ENCODE measurements around the gene HECTD4.

The HECTD4 gene

GRCh38 chr12:112166051-112167015 lies 215.9 kb downstream of the HECTD4 start:
- DNase-seq (ENCODE audit: low read depth in 3 of 3, low spot score in 1 of 3) = no peak

- DNase-seq (ENCODE audit: low read depth in 3 of 3, low spot score in 1 of 3) = no peak
Observed at GRCh38 chr12:112165624-112166023, 216.6 kb downstream of the HECTD4 start.

- no peak for DNase-seq (ENCODE audit: low read depth in 3 of 3, low spot score in 1 of 3)
Observed at GRCh38 chr12:112164011-112164660, 218.1 kb downstream of the HECTD4 start.

- no peak for DNase-seq (ENCODE audit: low read depth in 3 of 3, low spot score in 1 of 3)
Observed at GRCh38 chr12:112163471-112163991, 218.7 kb downstream of the HECTD4 start.

GRCh38 chr12:112163056-112163455 lies 219.2 kb downstream of the HECTD4 start:
- no peak for DNase-seq (ENCODE audit: low read depth in 3 of 3, low spot score in 1 of 3)

- DNase-seq (ENCODE audit: low read depth in 3 of 3, low spot score in 1 of 3) = no peak
Observed at GRCh38 chr12:112162241-112162790, 219.9 kb downstream of the HECTD4 start.

GRCh38 chr12:112161711-112162110 lies 220.5 kb downstream of the HECTD4 start:
- no peak for DNase-seq (ENCODE audit: low read depth in 3 of 3, low spot score in 1 of 3)

- no peak for DNase-seq (ENCODE audit: low read depth in 3 of 3, low spot score in 1 of 3)
Observed at GRCh38 chr12:112160611-112161010, 221.6 kb downstream of the HECTD4 start.

- DNase-seq (ENCODE audit: low read depth in 3 of 3, low spot score in 1 of 3) = no peak
Observed at GRCh38 chr12:112159146-112159541, 223.1 kb downstream of the HECTD4 start.

GRCh38 chr12:112158461-112159145 lies 223.6 kb downstream of the HECTD4 start:
- DNase-seq (ENCODE audit: low read depth in 3 of 3, low spot score in 1 of 3) = peak in 1 of 3 donors; percentile 9

- DNase-seq (ENCODE audit: low read depth in 3 of 3, low spot score in 1 of 3) = no peak
Observed at GRCh38 chr12:112153893-112154219, 228.4 kb downstream of the HECTD4 start.

- DNase-seq (ENCODE audit: low read depth in 3 of 3, low spot score in 1 of 3) = no peak
Observed at GRCh38 chr12:112153181-112153892, 228.9 kb downstream of the HECTD4 start.

GRCh38 chr12:112151766-112152541 lies 230.3 kb downstream of the HECTD4 start:
- DNase-seq (ENCODE audit: low read depth in 3 of 3, low spot score in 1 of 3) = no peak

- no peak for DNase-seq (ENCODE audit: low read depth in 3 of 3, low spot score in 1 of 3)
Observed at GRCh38 chr12:112149596-112149995, 232.6 kb downstream of the HECTD4 start.

- no peak for DNase-seq (ENCODE audit: low read depth in 3 of 3, low spot score in 1 of 3)
Observed at GRCh38 chr12:112148031-112148513, 234.2 kb downstream of the HECTD4 start.

GRCh38 chr12:112146123-112146522 lies 236.1 kb downstream of the HECTD4 start:
- no peak for DNase-seq (ENCODE audit: low read depth in 3 of 3, low spot score in 1 of 3)

GRCh38 chr12:112140728-112141127 lies 241.5 kb downstream of the HECTD4 start:
- DNase-seq (ENCODE audit: low read depth in 3 of 3, low spot score in 1 of 3) = no peak

GRCh38 chr12:112134731-112135130 lies 247.5 kb downstream of the HECTD4 start:
- DNase-seq (ENCODE audit: low read depth in 3 of 3, low spot score in 1 of 3) = no peak

- DNase-seq (ENCODE audit: low read depth in 3 of 3, low spot score in 1 of 3) = no peak
Observed at GRCh38 chr12:112133418-112133817, 248.8 kb downstream of the HECTD4 start.

GRCh38 chr12:112131686-112132085 lies 250.5 kb downstream of the HECTD4 start:
- DNase-seq (ENCODE audit: low read depth in 3 of 3, low spot score in 1 of 3) = no peak
